Stomach (tissue), 9 donors: ENCODE results near the gene PC. TPM values are rescaled to one million over a fixed set of nuclear protein-coding genes. Genes with fewer than 3 reads are reported as not detected.
A peak's percentile ranks its signal among the peaks of the same experiment; 100 is the strongest.

Experiments
- DNase-seq, 2 donors: peaks; one replicate each; pipeline versions ENCODE4 v3.0.0 to v3.0.0-alpha.2; 2013 to 2019
- H3K27ac ChIP-seq, 5 donors: fragments of 200-600 bp in 4 of 5; sonication (generic) in 4 of 5; one replicate each; pipeline ENCODE4 v1.5.1; 2013 to 2019; ENCODE audit warnings: mild to moderate bottlenecking in 1 of 5, moderate library complexity in 1 of 5
- H3K27me3 ChIP-seq, 3 donors: fragments of 200-600 bp; sonication (generic); one replicate each; pipeline ENCODE4 v1.5.1; 2017 to 2019; ENCODE audit warnings: mixed run types in 1 of 3
- H3K36me3 ChIP-seq, 4 donors: fragments of 200-600 bp; sonication (generic); 1 replicate in 3 of 4; 2 replicates in 1 of 4; pipeline ENCODE4 v1.5.1; 2016 to 2019
- H3K4me1 ChIP-seq, 4 donors: fragments of 200-600 bp; sonication (generic); one replicate each; pipeline ENCODE4 v1.5.1; 2016 to 2019
- H3K4me3 ChIP-seq, 4 donors: fragments of 200-600 bp; sonication (generic) in 3 of 4; one replicate each; pipeline ENCODE4 v1.5.1; 2016 to 2019; ENCODE audit warnings: mild to moderate bottlenecking in 1 of 4
- H3K9me3 ChIP-seq, 4 donors: fragments of 200-600 bp; sonication (generic); one replicate each; pipeline ENCODE4 v1.5.1; 2016 to 2019
- EP300 ChIP-seq: sonication (generic); formaldehyde crosslinking; IDR thresholded peaks from one replicate; pipeline ENCODE4 v1.6.1; 2017; ENCODE audit warnings: antibody characterized with exemption
- POLR2A ChIP-seq, 4 donors: fragments of 450-650 bp; IDR thresholded peaks; one replicate each; pipeline ENCODE4 v1.6.1; 2016; ENCODE audit warnings: antibody characterized with exemption in 4 of 4, control low read depth in 2 of 4, mild to moderate bottlenecking in 1 of 4, moderate library complexity in 1 of 4
- POLR2AphosphoS5 ChIP-seq, 3 donors: sonication (generic); formaldehyde crosslinking; IDR thresholded peaks; one replicate each; pipeline ENCODE4 v1.6.1; 2016; ENCODE audit warnings: antibody characterized with exemption in 3 of 3
- WGBS, 5 donors: extraction: QIAGEN DNeasy Blood & Tissue Kit in 3 of 5; methylation state at CpG; one replicate each; pipeline versions ENCODE4 v1.1.5 to v1.1.7; 2013 to 2018; 5-methylcytosine and 5-hydroxymethylcytosine counted together
- intact Hi-C: fragments of 100-400 bp; cut with DNase I; formaldehyde crosslinking; loops from one replicate; pipeline ENCODE4 v1.15.1; 2023; ENCODE audit warnings: low total_unique reads
- polyA plus RNA-seq, 3 donors: library from polyadenylated mRNA; stranded (reverse); fragments of 200-250 nt; gene quantifications; one replicate each; pipeline ENCODE4 v1.2.3, GENCODE V29; 2013
- total RNA-seq, 5 donors: library from RNA; depleted of rRNA; stranded (reverse); fragments of >200 nt; gene quantifications; one replicate each; pipeline versions ENCODE4 v1.1.0 to v1.2.3, GENCODE V29; 2014 to 2016
- TF ChIP-seq, protein P1 (sequence below), 7 experiments: fragments of 450-650 bp in 4 of 7; fragments of 200-600 bp in 3 of 7; sonication (generic) in 3 of 7; IDR thresholded peaks; one replicate each; pipeline ENCODE4 v1.5.1; 2016 to 2019; ENCODE audit warnings: antibody characterized with exemption in 7 of 7, control low read depth in 2 of 7, mild to moderate bottlenecking in 1 of 7
- donor health status: healthy with polysubstance abuse.
- donor health status: Bipolar disorder and iron deficiency.
- donor health status: healthy.

Gene PC
- total and polyA plus RNA-seq, 8 donors: 0.58 to 86.0 (median 22.3) TPM

DNA sequence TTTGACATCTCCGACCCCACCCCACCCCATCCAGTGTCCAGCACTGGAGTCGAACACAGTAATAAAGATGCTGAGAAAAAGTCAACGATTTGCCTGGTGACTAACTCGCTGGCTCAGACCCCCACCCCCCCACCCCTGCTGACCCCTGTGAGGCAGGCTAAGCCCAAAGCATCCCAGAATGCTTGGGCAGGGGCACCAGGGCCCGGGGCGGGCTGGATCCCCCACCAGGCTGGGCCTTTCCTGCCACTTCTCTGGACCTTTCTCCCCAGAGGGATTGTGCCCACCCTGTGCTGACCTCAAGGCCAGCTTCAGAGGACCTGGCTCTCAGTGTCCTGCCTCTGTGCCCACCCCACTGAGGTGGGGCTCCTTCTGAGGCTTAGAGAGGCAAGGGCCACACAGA, 18.7 kb upstream of the PC start:
- 87 to 97% (median 91%) methylated on average over 4 to 6 of the region's 6 CpGs for WGBS, 5 donors
- Histone ChIP-seq H3K9me3 (peaks cover 7 to 20% (median 13%) of the 10 kb centered on the region in 4 donors), H3K27me3 (peaks cover 0 to 10% (median 0%) of the 10 kb centered on the region in 3 donors), H3K27ac (no peak overlapping the region), H3K4me1 (peaks cover 0 to 8% (median 4%) of the 10 kb centered on the region in 4 donors), H3K4me3 (no peak overlapping the region), H3K36me3 (no peaks in the 10 kb centered on the region)
- DNase-seq: no peak
- TF ChIP-seq POLR2A (IDR thresholded peaks at IDR 0.05): no peak
- intact Hi-C loops: no loop called here

DNA sequence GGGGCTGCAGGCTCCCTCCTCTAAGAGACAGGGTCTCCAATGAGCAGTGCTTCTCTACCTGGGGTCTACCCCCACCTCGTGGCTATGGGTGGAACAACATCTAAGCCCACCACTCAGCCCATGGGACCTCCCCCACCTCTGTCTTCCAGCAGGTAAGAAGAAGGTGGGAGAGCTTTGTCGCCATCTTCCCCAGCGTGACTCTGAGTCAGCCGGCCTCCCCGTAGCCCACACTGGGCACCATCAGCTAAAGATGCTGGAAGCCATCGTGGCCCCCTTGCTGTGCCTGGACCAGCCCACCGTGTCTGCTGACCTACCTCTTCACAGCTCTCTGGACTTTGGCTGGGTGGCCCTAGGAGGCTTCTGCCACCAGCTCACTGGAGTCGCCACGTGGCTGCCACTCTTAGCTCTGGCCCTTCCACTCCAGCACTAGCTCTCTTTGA, 17.9 kb upstream of the PC start:
- H3K4me1 ChIP-seq: peaks cover 0 to 3% (median 0%) of the 10 kb centered on the region in 4 donors
- WGBS, 5 donors: 41 to 56% (median 50%) methylated on average over 6 to 9 of the region's 9 CpGs
- peak in 1 of 2 donors; percentile 45 for DNase-seq
- intact Hi-C loops: no loop called here
- H3K27ac ChIP-seq: no peak overlapping the region
- no peak for TF ChIP-seq EP300
- TF ChIP-seq, protein P1, sequence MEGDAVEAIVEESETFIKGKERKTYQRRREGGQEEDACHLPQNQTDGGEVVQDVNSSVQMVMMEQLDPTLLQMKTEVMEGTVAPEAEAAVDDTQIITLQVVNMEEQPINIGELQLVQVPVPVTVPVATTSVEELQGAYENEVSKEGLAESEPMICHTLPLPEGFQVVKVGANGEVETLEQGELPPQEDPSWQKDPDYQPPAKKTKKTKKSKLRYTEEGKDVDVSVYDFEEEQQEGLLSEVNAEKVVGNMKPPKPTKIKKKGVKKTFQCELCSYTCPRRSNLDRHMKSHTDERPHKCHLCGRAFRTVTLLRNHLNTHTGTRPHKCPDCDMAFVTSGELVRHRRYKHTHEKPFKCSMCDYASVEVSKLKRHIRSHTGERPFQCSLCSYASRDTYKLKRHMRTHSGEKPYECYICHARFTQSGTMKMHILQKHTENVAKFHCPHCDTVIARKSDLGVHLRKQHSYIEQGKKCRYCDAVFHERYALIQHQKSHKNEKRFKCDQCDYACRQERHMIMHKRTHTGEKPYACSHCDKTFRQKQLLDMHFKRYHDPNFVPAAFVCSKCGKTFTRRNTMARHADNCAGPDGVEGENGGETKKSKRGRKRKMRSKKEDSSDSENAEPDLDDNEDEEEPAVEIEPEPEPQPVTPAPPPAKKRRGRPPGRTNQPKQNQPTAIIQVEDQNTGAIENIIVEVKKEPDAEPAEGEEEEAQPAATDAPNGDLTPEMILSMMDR (IDR thresholded peaks at IDR 0.05): peak in 4 of 7 experiments; percentile 5 to 45 (median 24)
- H3K27me3 ChIP-seq: peaks cover 0 to 10% (median 0%) of the 10 kb centered on the region in 3 donors
- H3K9me3 ChIP-seq: peaks cover 7 to 20% (median 13%) of the 10 kb centered on the region in 4 donors
- H3K36me3 ChIP-seq: no peaks in the 10 kb centered on the region
- no peak overlapping the region for H3K4me3 ChIP-seq

DNA sequence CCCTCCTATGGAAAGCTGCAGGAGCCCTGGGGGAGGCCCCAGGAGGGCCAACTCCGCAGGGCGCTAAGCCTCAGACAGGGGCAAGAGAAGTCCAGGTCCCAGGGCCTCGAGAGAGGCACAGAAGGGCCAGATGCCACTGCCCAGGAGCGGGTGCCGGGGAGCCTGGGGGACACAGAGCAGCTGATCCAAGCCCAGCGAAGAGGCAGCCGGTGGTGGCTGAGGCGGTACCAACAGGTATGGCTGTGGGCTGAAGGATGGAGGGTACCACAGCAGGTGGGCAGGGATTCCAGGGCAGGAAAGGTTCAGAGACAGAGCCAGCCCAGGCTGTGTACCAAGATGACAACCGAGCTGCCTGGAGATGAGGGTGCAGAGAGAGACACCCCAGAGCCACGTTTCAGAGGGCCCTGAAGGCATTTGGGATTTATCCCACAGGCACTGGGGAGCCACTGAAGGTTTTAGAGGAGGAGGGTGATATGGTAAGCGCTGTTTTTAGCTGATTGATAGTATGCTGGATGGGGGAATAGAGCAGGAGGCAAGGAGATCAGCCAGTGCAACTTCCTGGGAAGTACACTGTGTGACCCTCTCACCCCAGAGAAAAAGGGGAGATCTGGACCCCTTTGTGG, 17.3 kb upstream of the PC start:
- Histone ChIP-seq H3K4me3 (no peak overlapping the region), H3K27me3 (peaks cover 0 to 10% (median 0%) of the 10 kb centered on the region in 3 donors), H3K9me3 (peaks cover 7 to 20% (median 13%) of the 10 kb centered on the region in 4 donors), H3K36me3 (no peaks in the 10 kb centered on the region), H3K4me1 (peaks cover 0 to 3% (median 0%) of the 10 kb centered on the region in 4 donors), H3K27ac (no peak overlapping the region)
- no peak for DNase-seq
- TF ChIP-seq POLR2A (IDR thresholded peaks at IDR 0.05) (no peak), POLR2AphosphoS5 (IDR thresholded peaks at IDR 0.05) (no peak), EP300 (no peak)
- TF ChIP-seq, protein P1 (IDR thresholded peaks at IDR 0.05): no peak
- 66 to 78% (median 73%) methylated on average over 8 to 11 of the region's 11 CpGs for WGBS, 5 donors
- intact Hi-C loops: no loop called here

DNA sequence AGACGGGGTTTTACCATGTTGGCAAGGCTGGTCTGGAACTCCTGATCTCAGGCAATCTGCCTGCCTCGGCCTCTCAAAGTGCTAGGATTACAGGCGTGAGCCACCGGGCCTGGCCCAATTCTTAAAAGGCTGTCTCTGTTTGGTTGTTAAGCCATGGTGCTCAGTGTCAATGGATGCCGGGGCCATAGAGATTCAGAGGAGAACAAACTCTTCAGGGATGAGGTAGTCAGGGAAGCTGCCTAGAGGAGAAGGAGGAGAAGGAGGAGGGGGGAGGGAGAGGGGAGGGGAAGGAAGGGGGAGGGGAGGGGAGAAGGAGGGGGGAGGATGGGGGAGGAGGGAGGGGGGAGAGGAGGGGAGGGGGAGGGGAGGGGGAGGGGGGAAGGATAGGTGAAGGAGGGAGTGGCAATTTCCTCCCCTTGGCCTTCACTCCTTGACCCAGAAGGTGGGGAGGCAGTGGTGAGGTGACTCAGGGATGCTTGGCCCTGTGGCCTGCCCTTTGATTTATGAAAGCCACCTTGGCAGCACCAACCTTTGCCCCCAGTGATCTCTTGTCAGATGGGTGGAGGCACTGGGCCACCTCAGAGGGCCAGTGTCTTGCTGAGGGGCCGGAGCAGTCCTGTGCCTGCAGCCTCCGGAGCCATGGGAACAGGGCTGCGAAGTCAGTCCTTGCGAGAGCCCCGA, 16.7 kb upstream of the PC start, which contains the start of gene C11orf86:
Gene C11orf86 (plus strand): TSS at position 581 of the 681 bp plus-strand sequence. CDS start 59 bp downstream, at position 640.
- Histone ChIP-seq H3K9me3 (peaks cover 7 to 20% (median 12%) of the 10 kb centered on the region in 4 donors), H3K27me3 (peaks cover 0 to 10% (median 0%) of the 10 kb centered on the region in 3 donors), H3K4me3 (no peak within 1 kb of the TSS), H3K4me1 (peaks cover 0 to 3% (median 0%) of the 10 kb centered on the region in 4 donors), H3K36me3 (no peaks in the 10 kb centered on the region), H3K27ac (no peak within 1 kb of the TSS)
- TF ChIP-seq, protein P1 (IDR thresholded peaks at IDR 0.05): no peak
- TF ChIP-seq POLR2AphosphoS5 (IDR thresholded peaks at IDR 0.05): no peak
- 82 to 88% (median 88%) methylated on average over 5 to 10 of the region's 10 CpGs for WGBS, 5 donors
- intact Hi-C loops: no loop called here
- no peak for DNase-seq
